ENCODE results near the gene TNIP1.

DNA sequence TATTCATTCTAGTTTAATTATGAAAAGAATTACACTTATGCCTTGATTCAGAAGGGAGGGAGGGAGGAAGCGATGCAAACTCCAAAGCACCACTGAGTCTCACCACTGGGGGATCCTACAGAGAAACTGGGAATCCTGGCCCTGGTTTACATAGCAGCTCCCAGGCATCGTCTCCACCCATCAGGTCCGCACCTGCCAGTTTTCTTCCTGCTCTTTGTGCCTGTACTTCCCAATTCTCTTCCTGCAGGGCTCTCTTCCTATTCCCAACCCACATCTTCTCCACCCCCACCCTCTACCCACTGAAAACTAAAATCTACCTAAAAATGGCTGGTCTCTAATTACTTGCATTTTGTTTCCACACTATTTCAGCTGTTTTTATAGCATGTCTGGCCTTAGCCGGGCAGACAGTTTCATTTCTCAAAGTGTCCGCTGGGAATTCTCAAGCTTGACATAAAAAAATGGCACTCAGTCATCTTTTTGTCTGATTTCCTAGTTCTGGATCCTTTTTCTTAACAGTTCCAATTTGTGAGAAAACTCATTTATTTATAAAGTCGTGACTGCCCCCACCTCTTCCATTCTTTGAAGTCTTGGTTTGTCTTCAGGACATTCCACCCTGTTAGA lies 1.6 kb upstream of the TNIP1 start:
- TF ChIP-seq CTCF (IDR thresholded peaks at IDR 0.05; ENCODE audit: borderline replicate concordance, extremely low read depth, low read length, poor library complexity, severe bottlenecking) = peak; percentile 43
- TF ChIP-seq EZH2 (IDR thresholded peaks at IDR 0.05; ENCODE audit: borderline replicate concordance, low read depth, low read length, severe bottlenecking) = no peak

All from DND-41 (cell line).